ENCODE results near the gene PDCL3. TPM values are rescaled to one million over a fixed set of nuclear protein-coding genes. Genes with fewer than 3 reads are reported as not detected.

Gene PDCL3
- total and polyA plus RNA-seq, 2 experiments from 2014 or later, result 28.1 to 72.4 TPM

GRCh38 chr2:100615886-100616285 is 53.1 kb downstream of the PDCL3 start:
- H3K27me3 Mint-ChIP-seq (ENCODE audit: insufficient read depth, low read depth, poor library complexity), result peaks cover 7% of the 10 kb centered on the region
- Histone ChIP-seq H3K27ac (ENCODE audit: low read depth) (no peak overlapping the region), H3K4me2 (no peak overlapping the region), H3F3A (replicated peaks; ENCODE audit: low read depth) (no peaks in the 10 kb centered on the region), H3K27me3 (ENCODE audit: insufficient read depth) (no peaks in the 10 kb centered on the region), H2AFZ (no peak overlapping the region), H3K9me2 (ENCODE audit: insufficient read depth) (no peaks in the 10 kb centered on the region), H3K36me3 (ENCODE audit: insufficient read depth) (no peaks in the 10 kb centered on the region), H3K79me2 (replicated peaks; ENCODE audit: insufficient read depth) (no peaks in the 10 kb centered on the region), H4K20me1 (replicated peaks; ENCODE audit: insufficient read depth) (no peaks in the 10 kb centered on the region), H3K4me3 (no peak overlapping the region), H3K4me1 (ENCODE audit: insufficient read depth) (no peaks in the 10 kb centered on the region)
- H3K4me1 Mint-ChIP-seq, result no peaks in the 10 kb centered on the region
- H3K36me3 Mint-ChIP-seq (ENCODE audit: low read depth), result no peaks in the 10 kb centered on the region
- ATAC-seq (no peak), DNase-seq (ENCODE audit: low spot score) (no peak)
- TF ChIP-seq JUNB (IDR thresholded peaks at IDR 0.05; ENCODE audit: unreplicated experiment), result no peak
- no peak for TF ChIP-seq ZNF331 (CRISPR knock-in tag; IDR thresholded peaks at IDR 0.05; ENCODE audit: low read depth)
- TF ChIP-seq EZH2phosphoT487 (IDR thresholded peaks at IDR 0.05; ENCODE audit: unreplicated experiment), result no peak
- TF ChIP-seq ZNF462 (CRISPR knock-in tag; IDR thresholded peaks at IDR 0.05), result no peak
- TF ChIP-seq, protein P1, sequence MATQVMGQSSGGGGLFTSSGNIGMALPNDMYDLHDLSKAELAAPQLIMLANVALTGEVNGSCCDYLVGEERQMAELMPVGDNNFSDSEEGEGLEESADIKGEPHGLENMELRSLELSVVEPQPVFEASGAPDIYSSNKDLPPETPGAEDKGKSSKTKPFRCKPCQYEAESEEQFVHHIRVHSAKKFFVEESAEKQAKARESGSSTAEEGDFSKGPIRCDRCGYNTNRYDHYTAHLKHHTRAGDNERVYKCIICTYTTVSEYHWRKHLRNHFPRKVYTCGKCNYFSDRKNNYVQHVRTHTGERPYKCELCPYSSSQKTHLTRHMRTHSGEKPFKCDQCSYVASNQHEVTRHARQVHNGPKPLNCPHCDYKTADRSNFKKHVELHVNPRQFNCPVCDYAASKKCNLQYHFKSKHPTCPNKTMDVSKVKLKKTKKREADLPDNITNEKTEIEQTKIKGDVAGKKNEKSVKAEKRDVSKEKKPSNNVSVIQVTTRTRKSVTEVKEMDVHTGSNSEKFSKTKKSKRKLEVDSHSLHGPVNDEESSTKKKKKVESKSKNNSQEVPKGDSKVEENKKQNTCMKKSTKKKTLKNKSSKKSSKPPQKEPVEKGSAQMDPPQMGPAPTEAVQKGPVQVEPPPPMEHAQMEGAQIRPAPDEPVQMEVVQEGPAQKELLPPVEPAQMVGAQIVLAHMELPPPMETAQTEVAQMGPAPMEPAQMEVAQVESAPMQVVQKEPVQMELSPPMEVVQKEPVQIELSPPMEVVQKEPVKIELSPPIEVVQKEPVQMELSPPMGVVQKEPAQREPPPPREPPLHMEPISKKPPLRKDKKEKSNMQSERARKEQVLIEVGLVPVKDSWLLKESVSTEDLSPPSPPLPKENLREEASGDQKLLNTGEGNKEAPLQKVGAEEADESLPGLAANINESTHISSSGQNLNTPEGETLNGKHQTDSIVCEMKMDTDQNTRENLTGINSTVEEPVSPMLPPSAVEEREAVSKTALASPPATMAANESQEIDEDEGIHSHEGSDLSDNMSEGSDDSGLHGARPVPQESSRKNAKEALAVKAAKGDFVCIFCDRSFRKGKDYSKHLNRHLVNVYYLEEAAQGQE (IDR thresholded peaks at IDR 0.05; ENCODE audit: unreplicated experiment), result no peak
- TF ChIP-seq, protein P2, sequence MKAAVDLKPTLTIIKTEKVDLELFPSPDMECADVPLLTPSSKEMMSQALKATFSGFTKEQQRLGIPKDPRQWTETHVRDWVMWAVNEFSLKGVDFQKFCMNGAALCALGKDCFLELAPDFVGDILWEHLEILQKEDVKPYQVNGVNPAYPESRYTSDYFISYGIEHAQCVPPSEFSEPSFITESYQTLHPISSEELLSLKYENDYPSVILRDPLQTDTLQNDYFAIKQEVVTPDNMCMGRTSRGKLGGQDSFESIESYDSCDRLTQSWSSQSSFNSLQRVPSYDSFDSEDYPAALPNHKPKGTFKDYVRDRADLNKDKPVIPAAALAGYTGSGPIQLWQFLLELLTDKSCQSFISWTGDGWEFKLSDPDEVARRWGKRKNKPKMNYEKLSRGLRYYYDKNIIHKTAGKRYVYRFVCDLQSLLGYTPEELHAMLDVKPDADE (IDR thresholded peaks at IDR 0.05), result no peak
- no peak for TF ChIP-seq NANOG (IDR thresholded peaks at IDR 0.05; ENCODE audit: borderline replicate concordance)
- TF ChIP-seq EZH2 (IDR thresholded peaks at IDR 0.05; ENCODE audit: low read depth, unreplicated experiment), result no peak
- no peak for TF ChIP-seq CREB1 (CRISPR knock-in tag; IDR thresholded peaks at IDR 0.05; ENCODE audit: low read depth)
- no peak for TF ChIP-seq ZNF114 (CRISPR knock-in tag; IDR thresholded peaks at IDR 0.05)
- TF ChIP-seq CTCF (conservative IDR thresholded peaks at IDR 0.05; ENCODE audit: low read depth in 2 of 2), result no peak
- no peak for TF ChIP-seq POLR2AphosphoS5 (IDR thresholded peaks at IDR 0.05; ENCODE audit: low read depth)
- TF ChIP-seq STAT1 (IDR thresholded peaks at IDR 0.05; ENCODE audit: unreplicated experiment), result no peak
- no peak overlapping the region for H3K4me3 Mint-ChIP-seq
- H3K27ac Mint-ChIP-seq, result no peak overlapping the region
- peaks cover 4% of the 10 kb centered on the region; the same call in 2 of the 3 replicates for H3K9me3 Mint-ChIP-seq
